ENCODE data around the gene FEN1.

The FEN1 gene

GRCh38 chr11:61757213-61757862, 35.4 kb upstream of the FEN1 start:
- DNase-seq = no peak

- DNase-seq = no peak
Measured at GRCh38 chr11:61760946-61761345, 31.8 kb upstream of the FEN1 start.

GRCh38 chr11:61761440-61762222, 31.1 kb upstream of the FEN1 start:
- no peak for DNase-seq

GRCh38 chr11:61762223-61762615, 30.5 kb upstream of the FEN1 start:
- no peak for DNase-seq

GRCh38 chr11:61762798-61763197, 29.9 kb upstream of the FEN1 start:
- no peak for DNase-seq

- DNase-seq = no peak
Measured at GRCh38 chr11:61763930-61764605, 28.6 kb upstream of the FEN1 start.

- DNase-seq = no peak
Measured at GRCh38 chr11:61764606-61765260, 28.0 kb upstream of the FEN1 start.

GRCh38 chr11:61765550-61766253, 27.0 kb upstream of the FEN1 start:
- DNase-seq = no peak

GRCh38 chr11:61766353-61766841, 26.3 kb upstream of the FEN1 start:
- DNase-seq = no peak

GRCh38 chr11:61768376-61769076, 24.2 kb upstream of the FEN1 start:
- no peak for DNase-seq

- no peak for DNase-seq
Measured at GRCh38 chr11:61769169-61769920, 23.4 kb upstream of the FEN1 start.

GRCh38 chr11:61769946-61770683, 22.6 kb upstream of the FEN1 start:
- DNase-seq = no peak

- DNase-seq = no peak
Measured at GRCh38 chr11:61771195-61771894, 21.4 kb upstream of the FEN1 start.

GRCh38 chr11:61771985-61772455, 20.7 kb upstream of the FEN1 start:
- DNase-seq = no peak

- DNase-seq = no peak
Measured at GRCh38 chr11:61773356-61773755, 19.4 kb upstream of the FEN1 start.

GRCh38 chr11:61773809-61774208, 18.9 kb upstream of the FEN1 start:
- DNase-seq = no peak

GRCh38 chr11:61774411-61774810, 18.3 kb upstream of the FEN1 start:
- no peak for DNase-seq

- no peak for DNase-seq
Measured at GRCh38 chr11:61775106-61775505, 17.6 kb upstream of the FEN1 start.

Data from bone marrow (tissue), 2 donors.